Measurements from ENCODE around the gene RLF.
A peak's percentile ranks its signal among the peaks of the same experiment; 100 is the strongest.

Gene RLF

GRCh38 chr1:40141878-40142535 is 19.2 kb upstream of the RLF start:
- Histone ChIP-seq H3K9ac (ENCODE audit: low read depth, low read length) (no peak overlapping the region), H3K9me3 (ENCODE audit: insufficient read depth, low read depth, low read length) (no peaks in the 10 kb centered on the region), H3K4me1 (ENCODE audit: insufficient read depth, low read length) (no peaks in the 10 kb centered on the region; the same call in 1 of the 2 replicates), H3K36me3 (ENCODE audit: insufficient read depth, low read depth, low read length) (no peaks in the 10 kb centered on the region), H3K27me3 (ENCODE audit: insufficient read depth, low read length) (peaks cover 29% of the 10 kb centered on the region), H3K27ac (ENCODE audit: low read length) (no peak overlapping the region), H3K4me3 (ENCODE audit: low read length) (no peak overlapping the region)

DNA sequence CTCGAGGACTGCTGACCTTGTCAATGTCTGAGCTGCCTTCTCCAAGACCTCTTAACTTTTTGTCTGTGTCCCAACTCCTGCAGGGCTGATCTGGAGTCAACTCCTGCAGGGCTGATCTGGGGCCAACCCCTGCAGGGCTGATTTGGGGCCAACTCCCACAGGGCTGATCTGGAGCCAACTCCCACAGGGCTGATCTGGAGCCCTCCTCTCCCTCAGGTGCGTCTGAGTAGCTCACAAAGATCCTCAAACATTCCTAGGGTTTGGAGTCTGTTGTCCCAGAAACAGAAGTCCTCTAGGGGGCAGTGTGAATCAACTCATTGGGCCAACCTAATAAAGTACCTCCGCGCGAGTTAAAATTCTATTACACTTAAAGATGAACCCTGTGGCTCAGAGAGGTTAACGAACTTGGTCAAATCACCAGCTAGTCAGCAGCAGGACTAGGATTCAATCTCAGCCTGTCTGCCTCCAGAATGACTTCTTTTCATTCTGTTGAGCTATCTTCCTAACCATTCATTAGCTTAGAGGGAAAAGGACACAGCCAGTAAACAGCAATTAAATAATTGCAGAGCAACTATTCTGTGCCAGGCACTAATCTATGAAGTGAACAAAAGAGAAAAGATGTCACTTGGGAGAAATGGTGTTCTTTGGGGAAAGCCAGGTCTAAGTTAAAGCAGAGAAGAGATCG is 17.2 kb upstream of the RLF start:
- Histone ChIP-seq H3K27me3 (ENCODE audit: insufficient read depth, low read length) (peaks cover 40% of the 10 kb centered on the region), H3K27ac (ENCODE audit: low read length) (no peak overlapping the region), H3K9ac (ENCODE audit: low read depth, low read length) (no peak overlapping the region), H3K4me1 (ENCODE audit: insufficient read depth, low read length) (no peaks in the 10 kb centered on the region; the same call in 1 of the 2 replicates), H3K9me3 (ENCODE audit: insufficient read depth, low read depth, low read length) (no peaks in the 10 kb centered on the region), H3K36me3 (ENCODE audit: insufficient read depth, low read depth, low read length) (no peaks in the 10 kb centered on the region), H3K4me3 (ENCODE audit: low read length) (no peak overlapping the region)

DNA sequence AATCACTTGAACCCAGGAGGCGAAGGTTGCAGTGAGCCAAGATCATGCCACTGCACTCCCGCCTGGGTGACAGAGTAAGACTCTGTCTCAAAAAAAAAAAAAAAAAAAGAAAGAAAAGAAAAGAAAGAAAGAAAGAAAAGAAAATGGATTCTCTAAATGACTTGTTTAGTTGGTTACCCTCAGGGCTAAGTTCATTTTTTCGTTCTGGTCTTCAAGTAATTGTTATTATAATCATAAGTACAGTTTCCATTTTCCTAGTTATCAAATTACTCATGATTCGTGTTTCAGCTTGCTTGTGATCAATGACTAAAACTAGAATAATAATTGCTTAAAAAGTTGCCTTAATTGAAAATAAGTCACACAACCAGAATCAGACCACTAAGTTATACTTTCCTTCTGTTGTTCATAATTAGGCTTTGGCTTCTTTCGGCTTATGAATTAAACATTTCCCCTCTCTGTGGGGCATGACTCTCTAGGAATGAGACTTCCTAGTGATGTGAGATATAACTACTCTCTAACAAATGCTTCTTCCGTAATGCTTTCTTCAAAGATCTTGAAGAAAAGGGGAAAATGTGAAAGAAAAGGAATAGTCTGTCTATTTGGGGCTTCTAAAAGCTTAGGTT is 9.6 kb upstream of the RLF start:
- H3K9me3 ChIP-seq (ENCODE audit: insufficient read depth, low read depth, low read length), result no peaks in the 10 kb centered on the region
- H3K27me3 ChIP-seq (ENCODE audit: insufficient read depth, low read length), result peaks cover 16% of the 10 kb centered on the region
- no peak overlapping the region for H3K9ac ChIP-seq (ENCODE audit: low read depth, low read length)
- no peak overlapping the region for H3K4me3 ChIP-seq (ENCODE audit: low read length)
- H3K4me1 ChIP-seq (ENCODE audit: insufficient read depth, low read length), result no peaks in the 10 kb centered on the region
- no peaks in the 10 kb centered on the region for H3K36me3 ChIP-seq (ENCODE audit: insufficient read depth, low read depth, low read length)
- no peak overlapping the region for H3K27ac ChIP-seq (ENCODE audit: low read length)

DNA sequence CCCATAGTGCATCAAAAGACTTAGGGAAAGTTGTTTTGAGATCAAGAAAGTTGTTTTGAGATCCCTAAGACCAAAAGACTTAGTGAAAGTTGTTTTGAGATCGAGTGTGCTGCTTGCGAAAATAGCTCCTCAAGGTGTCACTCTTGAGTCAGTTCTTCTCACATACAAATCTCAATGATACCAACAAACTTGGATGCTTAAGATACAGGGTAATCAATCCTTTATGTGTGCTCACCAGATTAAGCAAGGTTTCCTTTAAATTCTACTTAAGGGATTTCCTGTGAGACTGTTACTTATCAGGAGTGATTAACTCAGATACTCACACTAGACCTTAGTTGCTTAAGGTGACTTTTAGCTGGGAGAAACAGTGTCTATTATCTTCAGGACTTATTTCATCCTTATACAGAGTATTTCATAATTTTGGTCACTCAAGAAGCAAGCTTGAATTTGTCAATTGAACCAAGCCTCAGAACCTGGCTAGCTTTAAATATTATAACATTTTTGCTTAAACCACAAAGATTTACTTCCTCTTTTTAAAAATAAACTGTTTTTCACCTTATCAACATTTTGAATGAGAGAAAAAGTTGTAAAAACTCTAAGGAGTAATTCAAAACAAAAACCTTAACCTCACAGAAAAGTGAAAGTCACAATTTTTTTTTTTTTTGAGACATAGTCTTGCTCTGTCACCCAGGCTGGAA is 8.0 kb upstream of the RLF start:
- Histone ChIP-seq H3K36me3 (ENCODE audit: insufficient read depth, low read depth, low read length) (no peaks in the 10 kb centered on the region), H3K4me3 (ENCODE audit: low read length) (no peak overlapping the region), H3K27ac (ENCODE audit: low read length) (no peak overlapping the region), H3K9me3 (ENCODE audit: insufficient read depth, low read depth, low read length) (no peaks in the 10 kb centered on the region), H3K9ac (ENCODE audit: low read depth, low read length) (no peak overlapping the region), H3K4me1 (ENCODE audit: insufficient read depth, low read length) (no peaks in the 10 kb centered on the region), H3K27me3 (ENCODE audit: insufficient read depth, low read length) (no peaks in the 10 kb centered on the region)

DNA sequence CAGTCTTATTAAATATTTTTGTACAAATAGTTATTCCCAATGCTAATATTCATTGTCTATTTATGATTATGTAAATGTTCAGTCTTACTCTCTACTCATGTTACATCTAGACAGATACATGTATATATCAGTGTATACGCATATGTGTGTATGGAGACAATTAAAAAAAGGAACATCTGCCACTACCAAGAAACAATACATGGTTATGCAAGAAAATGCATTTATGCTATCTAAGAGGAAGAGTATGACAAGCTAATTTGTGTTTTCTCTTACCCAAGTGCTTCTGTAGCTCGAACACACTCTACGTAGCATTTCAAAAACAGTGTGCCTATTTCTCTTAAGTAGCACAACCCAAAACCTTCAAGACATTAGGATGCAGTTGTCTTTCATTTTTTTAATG is 6.1 kb upstream of the RLF start:
- no peak overlapping the region for H3K27ac ChIP-seq (ENCODE audit: low read length)
- H3K36me3 ChIP-seq (ENCODE audit: insufficient read depth, low read depth, low read length), result no peaks in the 10 kb centered on the region

DNA sequence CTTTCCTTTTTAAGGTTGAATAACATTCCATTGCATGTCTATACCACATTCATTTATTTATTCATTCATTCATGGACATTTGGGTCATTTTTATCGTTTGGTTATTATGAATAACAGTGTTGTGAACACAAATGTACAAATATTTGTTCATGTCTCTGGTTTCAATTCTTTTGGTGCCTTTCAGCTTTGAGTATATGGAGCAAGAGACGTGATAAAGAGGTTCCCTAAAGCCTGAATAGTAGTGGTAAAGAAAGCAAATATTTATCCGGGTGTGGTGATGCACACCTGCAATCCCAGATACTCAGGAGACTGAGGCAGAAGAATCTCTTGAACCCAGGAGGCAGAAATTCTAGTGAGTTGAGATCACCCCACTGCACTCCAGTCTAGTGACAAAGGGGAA is 5.3 kb upstream of the RLF start:
- H3K27ac ChIP-seq (ENCODE audit: low read length), result no peak overlapping the region
- no peaks in the 10 kb centered on the region for H3K9me3 ChIP-seq (ENCODE audit: insufficient read depth, low read depth, low read length)
- no peak overlapping the region for H3K4me3 ChIP-seq (ENCODE audit: low read length)
- no peak overlapping the region for H3K9ac ChIP-seq (ENCODE audit: low read depth, low read length)
- no peaks in the 10 kb centered on the region for H3K4me1 ChIP-seq (ENCODE audit: insufficient read depth, low read length)
- no peaks in the 10 kb centered on the region for H3K27me3 ChIP-seq (ENCODE audit: insufficient read depth, low read length)
- no peaks in the 10 kb centered on the region for H3K36me3 ChIP-seq (ENCODE audit: insufficient read depth, low read depth, low read length)

More for the DNA sequence above, 6.1 kb upstream of the RLF start:
- H3K4me3 ChIP-seq (ENCODE audit: low read length), result no peak overlapping the region
- H3K27me3 ChIP-seq (ENCODE audit: insufficient read depth, low read length), result no peaks in the 10 kb centered on the region
- H3K9ac ChIP-seq (ENCODE audit: low read depth, low read length), result no peak overlapping the region
- no peaks in the 10 kb centered on the region for H3K4me1 ChIP-seq (ENCODE audit: insufficient read depth, low read length)
- H3K9me3 ChIP-seq (ENCODE audit: insufficient read depth, low read depth, low read length), result no peaks in the 10 kb centered on the region

GRCh38 chr1:40160806-40161124 is 422 bp upstream of the RLF start:
- Histone ChIP-seq H3K4me1 (ENCODE audit: insufficient read depth, low read length) (peaks cover 5% of the 10 kb centered on the region), H3K27me3 (ENCODE audit: insufficient read depth, low read length) (no peaks in the 10 kb centered on the region), H3K9me3 (ENCODE audit: insufficient read depth, low read depth, low read length) (no peaks in the 10 kb centered on the region), H3K9ac (ENCODE audit: low read depth, low read length) (peak overlapping the region; percentile 78; the same call in 1 of the 2 replicates), H3K36me3 (ENCODE audit: insufficient read depth, low read depth, low read length) (no peaks in the 10 kb centered on the region), H3K27ac (ENCODE audit: low read length) (peak overlapping the region; percentile 55), H3K4me3 (ENCODE audit: low read length) (peak overlapping the region; percentile 90)

GRCh38 chr1:40161888-40162397 is 756 bp downstream of the RLF start:
- no peaks in the 10 kb centered on the region for H3K27me3 ChIP-seq (ENCODE audit: insufficient read depth, low read length)
- no peaks in the 10 kb centered on the region for H3K36me3 ChIP-seq (ENCODE audit: insufficient read depth, low read depth, low read length)
- H3K4me1 ChIP-seq (ENCODE audit: insufficient read depth, low read length), result peaks cover 5% of the 10 kb centered on the region
- H3K4me3 ChIP-seq (ENCODE audit: low read length), result peak overlapping the region; percentile 90
- no peak overlapping the region for H3K27ac ChIP-seq (ENCODE audit: low read length)
- H3K9ac ChIP-seq (ENCODE audit: low read depth, low read length), result peak overlapping the region; percentile 89
- no peaks in the 10 kb centered on the region for H3K9me3 ChIP-seq (ENCODE audit: insufficient read depth, low read depth, low read length)

DNA sequence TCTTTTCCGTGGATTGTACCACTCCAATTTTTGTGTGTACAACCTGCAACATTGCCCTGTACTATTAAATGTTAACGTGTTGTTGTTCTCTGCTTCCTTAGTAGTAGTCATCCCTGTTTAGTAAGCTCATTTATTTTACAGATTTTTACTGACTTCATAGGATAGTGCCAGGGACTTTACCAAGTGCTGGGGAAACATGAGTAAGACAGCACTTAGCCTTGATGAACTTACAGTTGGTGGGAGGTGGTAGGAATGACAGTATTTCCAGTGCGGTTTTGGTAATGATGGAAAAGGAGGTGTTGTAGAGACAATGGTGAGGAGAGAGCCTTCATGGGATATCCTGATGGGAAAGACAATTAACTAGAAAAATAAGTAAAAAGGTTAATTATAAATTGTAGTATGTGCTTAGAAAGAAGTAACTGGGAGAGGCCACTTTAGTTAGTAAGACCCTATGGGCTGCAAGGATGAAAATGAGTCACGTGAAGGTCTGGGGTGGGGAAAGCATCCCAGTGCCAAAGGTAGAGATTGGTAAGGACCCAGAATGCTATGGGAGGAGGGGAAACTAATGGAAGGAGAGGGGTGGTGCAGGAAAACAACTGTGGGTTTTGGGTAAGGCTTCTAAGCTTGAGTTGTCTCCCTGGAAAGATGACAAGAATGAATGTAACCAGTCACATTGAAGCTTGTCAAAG is 1.7 kb downstream of the RLF start:
- H3K4me1 ChIP-seq (ENCODE audit: insufficient read depth, low read length), result peaks cover 5% of the 10 kb centered on the region
- H3K9me3 ChIP-seq (ENCODE audit: insufficient read depth, low read depth, low read length), result no peaks in the 10 kb centered on the region
- no peak overlapping the region for H3K27ac ChIP-seq (ENCODE audit: low read length)
- H3K9ac ChIP-seq (ENCODE audit: low read depth, low read length), result peak overlapping the region; percentile 89
- H3K4me3 ChIP-seq (ENCODE audit: low read length), result peak overlapping the region; percentile 90
- H3K36me3 ChIP-seq (ENCODE audit: insufficient read depth, low read depth, low read length), result no peaks in the 10 kb centered on the region
- H3K27me3 ChIP-seq (ENCODE audit: insufficient read depth, low read length), result no peaks in the 10 kb centered on the region

DNA sequence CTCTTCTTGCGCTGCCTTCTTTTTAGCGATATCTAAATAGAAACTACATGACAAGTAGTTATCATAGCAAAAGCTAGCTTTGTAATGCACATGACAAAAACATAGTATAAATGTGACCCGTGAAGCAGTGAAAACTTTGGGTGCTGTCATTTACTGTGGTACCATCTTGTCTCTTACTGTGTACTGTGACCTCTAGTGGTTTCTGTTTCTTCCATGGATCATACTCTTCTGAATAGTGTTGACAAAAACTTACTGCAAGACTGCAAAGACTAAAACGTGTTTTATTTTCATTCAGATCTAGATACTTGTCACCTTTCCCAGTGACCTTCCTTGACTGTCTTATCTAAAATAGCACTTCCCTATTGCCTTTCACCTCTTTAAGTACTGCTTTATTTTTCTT is 6.1 kb downstream of the RLF start:
- no peaks in the 10 kb centered on the region for H3K36me3 ChIP-seq (ENCODE audit: insufficient read depth, low read depth, low read length)
- H3K27ac ChIP-seq (ENCODE audit: low read length), result no peak overlapping the region
- H3K4me3 ChIP-seq (ENCODE audit: low read length), result no peak overlapping the region
- no peaks in the 10 kb centered on the region for H3K9me3 ChIP-seq (ENCODE audit: insufficient read depth, low read depth, low read length)
- H3K9ac ChIP-seq (ENCODE audit: low read depth, low read length), result no peak overlapping the region
- H3K27me3 ChIP-seq (ENCODE audit: insufficient read depth, low read length), result no peaks in the 10 kb centered on the region
- peaks cover 5% of the 10 kb centered on the region for H3K4me1 ChIP-seq (ENCODE audit: insufficient read depth, low read length)

GRCh38 chr1:40171036-40171435 is 9.8 kb downstream of the RLF start:
- no peaks in the 10 kb centered on the region for H3K9me3 ChIP-seq (ENCODE audit: insufficient read depth, low read depth, low read length)
- no peaks in the 10 kb centered on the region for H3K27me3 ChIP-seq (ENCODE audit: insufficient read depth, low read length)
- H3K36me3 ChIP-seq (ENCODE audit: insufficient read depth, low read depth, low read length), result no peaks in the 10 kb centered on the region
- H3K4me3 ChIP-seq (ENCODE audit: low read length), result no peak overlapping the region
- no peak overlapping the region for H3K27ac ChIP-seq (ENCODE audit: low read length)
- H3K9ac ChIP-seq (ENCODE audit: low read depth, low read length), result no peak overlapping the region
- H3K4me1 ChIP-seq (ENCODE audit: insufficient read depth, low read length), result no peaks in the 10 kb centered on the region

Data from iPS-20b (cell line).